GM23338 (cell line): ENCODE results near the gene SP9. TPM values are rescaled to one million over a fixed set of nuclear protein-coding genes. Genes with fewer than 3 reads are reported as not detected.

ENCODE experiments used
- ATAC-seq: fragments of 200-7000 bp; cut with Tn5 transposase; 3 replicates; pipeline ENCODE4 v1.9.1; 2020
- DNase-seq: peaks from one replicate; pipeline ENCODE4 v3.0.0-alpha.2; 2015; ENCODE audit warnings: low spot score
- H2AFZ ChIP-seq: fragments of 200-600 bp; sonication (generic); 2 replicates; pipeline ENCODE4 v1.8.0; 2016; ENCODE audit warnings: antibody characterized with exemption, mild to moderate bottlenecking, moderate library complexity
- H3F3A ChIP-seq: fragments of 200-600 bp; sonication (generic); replicated peaks from 2 replicates; pipeline ENCODE4 v1.8.0; 2017; ENCODE audit warnings: antibody characterized with exemption, mixed run types, low read depth
- H3K27ac ChIP-seq: fragments of 200-600 bp; sonication (generic); 2 replicates; pipeline ENCODE4 v1.6.1; 2016; ENCODE audit warnings: low read depth
- H3K27me3 ChIP-seq: fragments of 200-600 bp; sonication (generic); 2 replicates; pipeline ENCODE4 v1.8.0; 2016; ENCODE audit warnings: mild to moderate bottlenecking, mixed run types, moderate library complexity; ENCODE audit not compliant: insufficient read depth
- H3K36me3 ChIP-seq: fragments of 200-600 bp; sonication (generic); 2 replicates; pipeline ENCODE4 v1.8.0; 2016; ENCODE audit warnings: mild to moderate bottlenecking; ENCODE audit not compliant: insufficient read depth
- H3K4me1 ChIP-seq: fragments of 200-600 bp; sonication (generic); 2 replicates; pipeline ENCODE4 v1.8.0; 2016; ENCODE audit warnings: mild to moderate bottlenecking, moderate library complexity; ENCODE audit not compliant: insufficient read depth
- H3K4me2 ChIP-seq: fragments of 200-600 bp; sonication (generic); 2 replicates; pipeline ENCODE4 v1.7.1; 2017; ENCODE audit warnings: mixed run types
- H3K4me3 ChIP-seq: fragments of 200-600 bp; sonication (generic); 2 replicates; pipeline ENCODE4 v1.6.1; 2016; ENCODE audit warnings: mixed run types
- H3K79me2 ChIP-seq: fragments of 200-600 bp; sonication (generic); replicated peaks from 2 replicates; pipeline ENCODE4 v1.8.0; 2017; ENCODE audit warnings: mild to moderate bottlenecking; ENCODE audit not compliant: insufficient read depth
- H3K9me2 ChIP-seq: fragments of 200-600 bp; sonication (generic); 2 replicates; pipeline ENCODE4 v1.8.0; 2017; ENCODE audit not compliant: insufficient read depth
- H4K20me1 ChIP-seq: fragments of 200-600 bp; sonication (generic); replicated peaks from 2 replicates; pipeline ENCODE4 v1.8.0; 2017; ENCODE audit warnings: mild to moderate bottlenecking; ENCODE audit not compliant: insufficient read depth
- H3K27ac Mint-ChIP-seq: 2 replicates; pipeline ENCODE4 v1.8.0; 2020; ENCODE audit warnings: inconsistent platforms, mild to moderate bottlenecking, moderate library complexity, mixed read lengths
- H3K27me3 Mint-ChIP-seq: 3 replicates; pipeline ENCODE4 v1.8.0; 2022; ENCODE audit warnings: low read depth, mild to moderate bottlenecking, moderate library complexity, mixed read lengths, inconsistent platforms; ENCODE audit not compliant: insufficient read depth, poor library complexity
- H3K36me3 Mint-ChIP-seq: 3 replicates; pipeline ENCODE4 v1.8.0; 2021; ENCODE audit warnings: low read depth, mild to moderate bottlenecking, inconsistent platforms, moderate library complexity, mixed read lengths
- H3K4me1 Mint-ChIP-seq: 3 replicates; pipeline ENCODE4 v1.8.0; 2020; ENCODE audit warnings: mild to moderate bottlenecking, inconsistent platforms, mixed read lengths
- H3K4me3 Mint-ChIP-seq: 3 replicates; pipeline ENCODE4 v1.8.0; 2021; ENCODE audit warnings: moderate library complexity, mild to moderate bottlenecking, inconsistent platforms, mixed read lengths
- H3K9me3 Mint-ChIP-seq: 3 replicates; pipeline ENCODE4 v1.8.0; 2020; ENCODE audit warnings: moderate library complexity, mild to moderate bottlenecking, inconsistent platforms, mixed read lengths
- CREB1 ChIP-seq: fragments of 250-450 bp; sonication (Bioruptor Pico); IDR thresholded peaks from 2 replicates; pipeline ENCODE4 v1.5.0; 2020; ENCODE audit warnings: low read depth, mild to moderate bottlenecking, moderate library complexity
- EZH2 ChIP-seq: fragments of 200-600 bp; sonication (generic); IDR thresholded peaks from one replicate; pipeline ENCODE4 v1.8.0; 2017; ENCODE audit warnings: antibody characterized with exemption, mild to moderate bottlenecking, low read depth; ENCODE audit not compliant: unreplicated experiment
- EZH2phosphoT487 ChIP-seq: fragments of 200-600 bp; sonication (generic); IDR thresholded peaks from one replicate; pipeline ENCODE4 v1.8.1; 2018; ENCODE audit warnings: antibody characterized with exemption; ENCODE audit not compliant: unreplicated experiment
- JUNB ChIP-seq: IDR thresholded peaks from one replicate; pipeline ENCODE4 v1.6.1; 2016; ENCODE audit warnings: antibody characterized with exemption; ENCODE audit not compliant: unreplicated experiment
- NANOG ChIP-seq: IDR thresholded peaks from 2 replicates; pipeline ENCODE4 v1.6.1; 2016; ENCODE audit warnings: antibody characterized with exemption, borderline replicate concordance
- POLR2AphosphoS5 ChIP-seq: IDR thresholded peaks from 2 replicates; pipeline ENCODE4 v1.6.1; 2016; ENCODE audit warnings: antibody characterized with exemption, low read depth
- STAT1 ChIP-seq: IDR thresholded peaks from one replicate; pipeline ENCODE4 v1.6.1; 2016; ENCODE audit warnings: antibody characterized with exemption; ENCODE audit not compliant: unreplicated experiment
- ZNF114 ChIP-seq: fragments of 250-450 bp; sonication (Bioruptor Pico); IDR thresholded peaks from 2 replicates; pipeline ENCODE4 v1.5.0; 2020; ENCODE audit warnings: mild to moderate bottlenecking, moderate library complexity
- ZNF331 ChIP-seq: fragments of 250-450 bp; sonication (Bioruptor Pico); IDR thresholded peaks from 2 replicates; pipeline ENCODE4 v1.5.0; 2020; ENCODE audit warnings: low read depth, mild to moderate bottlenecking, moderate library complexity
- polyA plus RNA-seq: library from polyadenylated mRNA; unstranded; fragments of >200 nt; fragmentation: Nextera tagmentation; extraction: Ambion mirVana; gene quantifications from 2 replicates; pipeline ENCODE4 v1.2.1, GENCODE V29; 2016
- total RNA-seq: library from RNA; depleted of rRNA; stranded (reverse); fragments of >200 nt; shearing (Covaris generic); gene quantifications from 2 replicates; pipeline ENCODE4 v1.2.3, GENCODE V29; 2014
- TF ChIP-seq, protein P1 (sequence below): fragments of 250-450 bp; sonication (Bioruptor Pico); IDR thresholded peaks from 2 replicates; pipeline ENCODE4 v1.5.0; 2020; ENCODE audit warnings: mild to moderate bottlenecking, moderate library complexity
- TF ChIP-seq, protein P2 (sequence below): IDR thresholded peaks from 2 replicates; pipeline ENCODE4 v1.6.1; 2016; ENCODE audit warnings: antibody characterized with exemption
- TF ChIP-seq, protein P3 (sequence below): IDR thresholded peaks from one replicate; pipeline ENCODE4 v1.6.1; 2018; ENCODE audit warnings: antibody characterized with exemption; ENCODE audit not compliant: unreplicated experiment
- TF ChIP-seq, protein P4 (sequence below), 2 experiments: fragments of 200-600 bp in 1 of 2; sonication (generic) in 1 of 2; conservative IDR thresholded peaks; 2 replicates each; pipeline versions ENCODE4 v1.5.1 to v1.6.1; 2016 to 2017; ENCODE audit warnings: antibody characterized with exemption in 2 of 2, low read depth in 2 of 2, mild to moderate bottlenecking in 2 of 2, moderate library complexity in 1 of 2

Gene SP9
- total and polyA plus RNA-seq, 2 experiments from 2014 or later, result 0.49 TPM; not detected in 1

DNA sequence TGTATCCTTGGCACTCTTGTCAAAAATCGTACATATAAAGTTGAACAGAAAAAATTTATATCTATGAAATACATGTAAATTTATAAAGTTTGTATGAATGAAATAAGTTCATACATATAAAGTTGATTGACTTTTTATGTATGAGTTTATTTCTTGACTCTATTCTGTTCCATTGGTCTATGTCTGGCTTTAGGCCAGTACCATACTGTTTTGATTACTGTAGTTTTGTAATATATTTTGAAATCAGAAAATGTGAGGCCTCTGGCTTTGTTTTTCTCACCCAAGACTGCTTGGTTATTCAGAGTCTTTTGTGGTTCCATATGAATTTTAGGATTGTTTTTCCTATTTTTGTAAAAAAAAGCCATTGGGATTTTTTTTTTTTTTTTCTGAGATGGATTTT is 41.8 kb upstream of the SP9 start:
- H3K4me3 ChIP-seq, result no peak overlapping the region
- H2AFZ ChIP-seq, result no peak overlapping the region
- H3F3A ChIP-seq, result no peaks in the 10 kb centered on the region
- ATAC-seq (no peak), DNase-seq (no peak)
- H3K36me3 ChIP-seq, result no peaks in the 10 kb centered on the region
- no peak overlapping the region for H3K27ac Mint-ChIP-seq
- H3K9me2 ChIP-seq, result no peaks in the 10 kb centered on the region
- no peak for TF ChIP-seq POLR2AphosphoS5
- TF ChIP-seq, protein P1, sequence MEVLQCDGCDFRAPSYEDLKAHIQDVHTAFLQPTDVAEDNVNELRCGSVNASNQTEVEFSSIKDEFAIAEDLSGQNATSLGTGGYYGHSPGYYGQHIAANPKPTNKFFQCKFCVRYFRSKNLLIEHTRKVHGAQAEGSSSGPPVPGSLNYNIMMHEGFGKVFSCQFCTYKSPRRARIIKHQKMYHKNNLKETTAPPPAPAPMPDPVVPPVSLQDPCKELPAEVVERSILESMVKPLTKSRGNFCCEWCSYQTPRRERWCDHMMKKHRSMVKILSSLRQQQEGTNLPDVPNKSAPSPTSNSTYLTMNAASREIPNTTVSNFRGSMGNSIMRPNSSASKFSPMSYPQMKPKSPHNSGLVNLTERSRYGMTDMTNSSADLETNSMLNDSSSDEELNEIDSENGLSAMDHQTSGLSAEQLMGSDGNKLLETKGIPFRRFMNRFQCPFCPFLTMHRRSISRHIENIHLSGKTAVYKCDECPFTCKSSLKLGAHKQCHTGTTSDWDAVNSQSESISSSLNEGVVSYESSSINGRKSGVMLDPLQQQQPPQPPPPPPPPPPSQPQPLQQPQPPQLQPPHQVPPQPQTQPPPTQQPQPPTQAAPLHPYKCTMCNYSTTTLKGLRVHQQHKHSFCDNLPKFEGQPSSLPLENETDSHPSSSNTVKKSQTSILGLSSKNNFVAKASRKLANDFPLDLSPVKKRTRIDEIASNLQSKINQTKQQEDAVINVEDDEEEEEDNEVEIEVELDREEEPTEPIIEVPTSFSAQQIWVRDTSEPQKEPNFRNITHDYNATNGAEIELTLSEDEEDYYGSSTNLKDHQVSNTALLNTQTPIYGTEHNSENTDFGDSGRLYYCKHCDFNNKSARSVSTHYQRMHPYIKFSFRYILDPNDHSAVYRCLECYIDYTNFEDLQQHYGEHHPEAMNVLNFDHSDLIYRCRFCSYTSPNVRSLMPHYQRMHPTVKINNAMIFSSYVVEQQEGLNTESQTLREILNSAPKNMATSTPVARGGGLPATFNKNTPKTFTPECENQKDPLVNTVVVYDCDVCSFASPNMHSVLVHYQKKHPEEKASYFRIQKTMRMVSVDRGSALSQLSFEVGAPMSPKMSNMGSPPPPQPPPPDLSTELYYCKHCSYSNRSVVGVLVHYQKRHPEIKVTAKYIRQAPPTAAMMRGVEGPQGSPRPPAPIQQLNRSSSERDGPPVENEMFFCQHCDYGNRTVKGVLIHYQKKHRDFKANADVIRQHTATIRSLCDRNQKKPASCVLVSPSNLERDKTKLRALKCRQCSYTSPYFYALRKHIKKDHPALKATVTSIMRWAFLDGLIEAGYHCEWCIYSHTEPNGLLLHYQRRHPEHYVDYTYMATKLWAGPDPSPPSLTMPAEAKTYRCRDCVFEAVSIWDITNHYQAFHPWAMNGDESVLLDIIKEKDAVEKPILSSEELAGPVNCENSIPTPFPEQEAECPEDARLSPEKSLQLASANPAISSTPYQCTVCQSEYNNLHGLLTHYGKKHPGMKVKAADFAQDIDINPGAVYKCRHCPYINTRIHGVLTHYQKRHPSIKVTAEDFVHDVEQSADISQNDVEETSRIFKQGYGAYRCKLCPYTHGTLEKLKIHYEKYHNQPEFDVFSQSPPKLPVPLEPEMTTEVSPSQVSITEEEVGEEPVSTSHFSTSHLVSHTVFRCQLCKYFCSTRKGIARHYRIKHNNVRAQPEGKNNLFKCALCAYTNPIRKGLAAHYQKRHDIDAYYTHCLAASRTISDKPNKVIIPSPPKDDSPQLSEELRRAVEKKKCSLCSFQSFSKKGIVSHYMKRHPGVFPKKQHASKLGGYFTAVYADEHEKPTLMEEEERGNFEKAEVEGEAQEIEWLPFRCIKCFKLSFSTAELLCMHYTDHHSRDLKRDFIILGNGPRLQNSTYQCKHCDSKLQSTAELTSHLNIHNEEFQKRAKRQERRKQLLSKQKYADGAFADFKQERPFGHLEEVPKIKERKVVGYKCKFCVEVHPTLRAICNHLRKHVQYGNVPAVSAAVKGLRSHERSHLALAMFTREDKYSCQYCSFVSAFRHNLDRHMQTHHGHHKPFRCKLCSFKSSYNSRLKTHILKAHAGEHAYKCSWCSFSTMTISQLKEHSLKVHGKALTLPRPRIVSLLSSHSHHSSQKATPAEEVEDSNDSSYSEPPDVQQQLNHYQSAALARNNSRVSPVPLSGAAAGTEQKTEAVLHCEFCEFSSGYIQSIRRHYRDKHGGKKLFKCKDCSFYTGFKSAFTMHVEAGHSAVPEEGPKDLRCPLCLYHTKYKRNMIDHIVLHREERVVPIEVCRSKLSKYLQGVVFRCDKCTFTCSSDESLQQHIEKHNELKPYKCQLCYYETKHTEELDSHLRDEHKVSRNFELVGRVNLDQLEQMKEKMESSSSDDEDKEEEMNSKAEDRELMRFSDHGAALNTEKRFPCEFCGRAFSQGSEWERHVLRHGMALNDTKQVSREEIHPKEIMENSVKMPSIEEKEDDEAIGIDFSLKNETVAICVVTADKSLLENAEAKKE, result no peak
- TF ChIP-seq STAT1, result no peak
- TF ChIP-seq, protein P2, sequence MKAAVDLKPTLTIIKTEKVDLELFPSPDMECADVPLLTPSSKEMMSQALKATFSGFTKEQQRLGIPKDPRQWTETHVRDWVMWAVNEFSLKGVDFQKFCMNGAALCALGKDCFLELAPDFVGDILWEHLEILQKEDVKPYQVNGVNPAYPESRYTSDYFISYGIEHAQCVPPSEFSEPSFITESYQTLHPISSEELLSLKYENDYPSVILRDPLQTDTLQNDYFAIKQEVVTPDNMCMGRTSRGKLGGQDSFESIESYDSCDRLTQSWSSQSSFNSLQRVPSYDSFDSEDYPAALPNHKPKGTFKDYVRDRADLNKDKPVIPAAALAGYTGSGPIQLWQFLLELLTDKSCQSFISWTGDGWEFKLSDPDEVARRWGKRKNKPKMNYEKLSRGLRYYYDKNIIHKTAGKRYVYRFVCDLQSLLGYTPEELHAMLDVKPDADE, result no peak
- no peak for TF ChIP-seq NANOG
- no peak for TF ChIP-seq EZH2phosphoT487
- TF ChIP-seq, protein P3, sequence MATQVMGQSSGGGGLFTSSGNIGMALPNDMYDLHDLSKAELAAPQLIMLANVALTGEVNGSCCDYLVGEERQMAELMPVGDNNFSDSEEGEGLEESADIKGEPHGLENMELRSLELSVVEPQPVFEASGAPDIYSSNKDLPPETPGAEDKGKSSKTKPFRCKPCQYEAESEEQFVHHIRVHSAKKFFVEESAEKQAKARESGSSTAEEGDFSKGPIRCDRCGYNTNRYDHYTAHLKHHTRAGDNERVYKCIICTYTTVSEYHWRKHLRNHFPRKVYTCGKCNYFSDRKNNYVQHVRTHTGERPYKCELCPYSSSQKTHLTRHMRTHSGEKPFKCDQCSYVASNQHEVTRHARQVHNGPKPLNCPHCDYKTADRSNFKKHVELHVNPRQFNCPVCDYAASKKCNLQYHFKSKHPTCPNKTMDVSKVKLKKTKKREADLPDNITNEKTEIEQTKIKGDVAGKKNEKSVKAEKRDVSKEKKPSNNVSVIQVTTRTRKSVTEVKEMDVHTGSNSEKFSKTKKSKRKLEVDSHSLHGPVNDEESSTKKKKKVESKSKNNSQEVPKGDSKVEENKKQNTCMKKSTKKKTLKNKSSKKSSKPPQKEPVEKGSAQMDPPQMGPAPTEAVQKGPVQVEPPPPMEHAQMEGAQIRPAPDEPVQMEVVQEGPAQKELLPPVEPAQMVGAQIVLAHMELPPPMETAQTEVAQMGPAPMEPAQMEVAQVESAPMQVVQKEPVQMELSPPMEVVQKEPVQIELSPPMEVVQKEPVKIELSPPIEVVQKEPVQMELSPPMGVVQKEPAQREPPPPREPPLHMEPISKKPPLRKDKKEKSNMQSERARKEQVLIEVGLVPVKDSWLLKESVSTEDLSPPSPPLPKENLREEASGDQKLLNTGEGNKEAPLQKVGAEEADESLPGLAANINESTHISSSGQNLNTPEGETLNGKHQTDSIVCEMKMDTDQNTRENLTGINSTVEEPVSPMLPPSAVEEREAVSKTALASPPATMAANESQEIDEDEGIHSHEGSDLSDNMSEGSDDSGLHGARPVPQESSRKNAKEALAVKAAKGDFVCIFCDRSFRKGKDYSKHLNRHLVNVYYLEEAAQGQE, result no peak
- TF ChIP-seq EZH2, result no peak
- TF ChIP-seq ZNF114 (CRISPR knock-in tag), result no peak
- no peak for TF ChIP-seq JUNB
- no peak for TF ChIP-seq CREB1 (CRISPR knock-in tag)
- TF ChIP-seq, protein P4, sequence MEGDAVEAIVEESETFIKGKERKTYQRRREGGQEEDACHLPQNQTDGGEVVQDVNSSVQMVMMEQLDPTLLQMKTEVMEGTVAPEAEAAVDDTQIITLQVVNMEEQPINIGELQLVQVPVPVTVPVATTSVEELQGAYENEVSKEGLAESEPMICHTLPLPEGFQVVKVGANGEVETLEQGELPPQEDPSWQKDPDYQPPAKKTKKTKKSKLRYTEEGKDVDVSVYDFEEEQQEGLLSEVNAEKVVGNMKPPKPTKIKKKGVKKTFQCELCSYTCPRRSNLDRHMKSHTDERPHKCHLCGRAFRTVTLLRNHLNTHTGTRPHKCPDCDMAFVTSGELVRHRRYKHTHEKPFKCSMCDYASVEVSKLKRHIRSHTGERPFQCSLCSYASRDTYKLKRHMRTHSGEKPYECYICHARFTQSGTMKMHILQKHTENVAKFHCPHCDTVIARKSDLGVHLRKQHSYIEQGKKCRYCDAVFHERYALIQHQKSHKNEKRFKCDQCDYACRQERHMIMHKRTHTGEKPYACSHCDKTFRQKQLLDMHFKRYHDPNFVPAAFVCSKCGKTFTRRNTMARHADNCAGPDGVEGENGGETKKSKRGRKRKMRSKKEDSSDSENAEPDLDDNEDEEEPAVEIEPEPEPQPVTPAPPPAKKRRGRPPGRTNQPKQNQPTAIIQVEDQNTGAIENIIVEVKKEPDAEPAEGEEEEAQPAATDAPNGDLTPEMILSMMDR (conservative IDR thresholded peaks at IDR 0.05; ENCODE audit: low read depth in 2 of 2), result no peak
- no peak for TF ChIP-seq ZNF331 (CRISPR knock-in tag)
- no peaks in the 10 kb centered on the region for H4K20me1 ChIP-seq
- no peak overlapping the region for H3K4me3 Mint-ChIP-seq
- H3K36me3 Mint-ChIP-seq, result peaks cover 4% of the 10 kb centered on the region; the same call in 2 of the 3 replicates
- H3K27me3 Mint-ChIP-seq, result no peaks in the 10 kb centered on the region
- H3K4me1 Mint-ChIP-seq, result peaks cover 4% of the 10 kb centered on the region; the same call in 2 of the 3 replicates
- no peaks in the 10 kb centered on the region for H3K79me2 ChIP-seq
- H3K27me3 ChIP-seq, result no peaks in the 10 kb centered on the region
- no peak overlapping the region for H3K27ac ChIP-seq
- H3K4me2 ChIP-seq, result no peak overlapping the region
- peaks cover under 1% of the 10 kb centered on the region; the same call in 1 of the 2 replicates for H3K4me1 ChIP-seq
- peaks cover 30% of the 10 kb centered on the region for H3K9me3 Mint-ChIP-seq
